Measurements from ENCODE around the gene HSP90B1.

DNA sequence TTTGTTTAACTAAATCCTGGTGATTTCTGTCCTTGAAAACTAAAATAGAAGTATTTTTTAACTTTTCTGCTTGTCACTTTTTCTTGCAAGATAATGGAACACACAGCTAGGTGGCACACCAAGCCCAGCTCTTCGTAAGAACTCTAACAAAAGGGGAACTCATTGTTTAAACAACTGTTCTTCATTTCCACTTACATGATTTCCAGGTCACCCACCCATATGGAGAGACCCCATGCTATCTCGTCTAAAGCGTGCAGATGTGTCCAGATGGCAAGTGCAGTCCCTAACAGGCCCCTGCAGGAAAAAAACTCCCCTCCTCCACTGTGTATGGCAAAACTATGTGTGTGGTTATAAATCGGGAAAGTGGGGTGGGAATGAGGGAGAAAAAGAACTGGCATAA lies 45.9 kb upstream of the HSP90B1 start:
- TF ChIP-seq, protein P1, sequence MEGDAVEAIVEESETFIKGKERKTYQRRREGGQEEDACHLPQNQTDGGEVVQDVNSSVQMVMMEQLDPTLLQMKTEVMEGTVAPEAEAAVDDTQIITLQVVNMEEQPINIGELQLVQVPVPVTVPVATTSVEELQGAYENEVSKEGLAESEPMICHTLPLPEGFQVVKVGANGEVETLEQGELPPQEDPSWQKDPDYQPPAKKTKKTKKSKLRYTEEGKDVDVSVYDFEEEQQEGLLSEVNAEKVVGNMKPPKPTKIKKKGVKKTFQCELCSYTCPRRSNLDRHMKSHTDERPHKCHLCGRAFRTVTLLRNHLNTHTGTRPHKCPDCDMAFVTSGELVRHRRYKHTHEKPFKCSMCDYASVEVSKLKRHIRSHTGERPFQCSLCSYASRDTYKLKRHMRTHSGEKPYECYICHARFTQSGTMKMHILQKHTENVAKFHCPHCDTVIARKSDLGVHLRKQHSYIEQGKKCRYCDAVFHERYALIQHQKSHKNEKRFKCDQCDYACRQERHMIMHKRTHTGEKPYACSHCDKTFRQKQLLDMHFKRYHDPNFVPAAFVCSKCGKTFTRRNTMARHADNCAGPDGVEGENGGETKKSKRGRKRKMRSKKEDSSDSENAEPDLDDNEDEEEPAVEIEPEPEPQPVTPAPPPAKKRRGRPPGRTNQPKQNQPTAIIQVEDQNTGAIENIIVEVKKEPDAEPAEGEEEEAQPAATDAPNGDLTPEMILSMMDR (IDR thresholded peaks at IDR 0.05; ENCODE audit: low read depth, low read length, poor library complexity, severe bottlenecking): peak; percentile 36
- TF ChIP-seq EZH2phosphoT487 (IDR thresholded peaks at IDR 0.05; ENCODE audit: borderline replicate concordance, low read length): no peak

All from DOHH2 (cell line).